K562 (cell line): ENCODE data around the gene ADAM8. TPM values are rescaled to one million over a fixed set of nuclear protein-coding genes. Genes with fewer than 3 reads are reported as not detected.

ENCODE experiments used
- ATAC-seq: fragments of 200-7000 bp; cut with Tn5 transposase; 3 replicates; pipeline ENCODE4 v1.9.1; 2020; ENCODE audit warnings: moderate library complexity
- BruUV-seq: library from RNA; stranded (reverse); fragments of 400-500 nt; replicated peaks from 2 replicates; lab custom pipeline; 2021; lab: Mats Ljungman, UMichigan
- CTCF ChIA-PET: fragments of 300-600 bp; formaldehyde crosslinking; extraction: SDS; loops from one replicate; lab custom pipeline; 2021; ENCODE audit warnings: low intra/inter-chr PET ratio; lab: Yijun Ruan, JAX
- POLR2A ChIA-PET: fragments of 300-600, 350-650 bp; sonication (Branson Sonifier 250); formaldehyde crosslinking; extraction: SDS; loops from one replicate; lab custom pipeline; 2021; ENCODE audit warnings: antibody characterized with exemption, inconsistent platforms; lab: Yijun Ruan, JAX
- DNase-seq, 4 experiments: peaks; one replicate each; pipeline versions ENCODE4 v3.0.0 to v3.0.0-alpha.2; 2011 to 2018; ENCODE audit warnings: low spot score in 3 of 4, mixed read lengths in 3 of 4; ENCODE audit errors: extremely low read depth in 1 of 4
- FAIRE-seq: peaks from 2 replicates; lab custom pipeline; 2011; peaks lifted over from hg19 to GRCh38; lab: Jason Lieb, UNC
- H2AFZ ChIP-seq: 2 replicates; pipeline ENCODE4 v1.6.0; 2011; ENCODE audit warnings: low read depth, low read length, control low read depth, inconsistent platforms
- H3K27ac ChIP-seq: fragments of 200-600 bp; 3 replicates; pipeline ENCODE4 v1.8.0; 2011; ENCODE audit warnings: low read depth, mild to moderate bottlenecking, control low read depth, inconsistent platforms, low read length, moderate library complexity, mixed read lengths; ENCODE audit errors: extremely low read depth
- H3K27me3 ChIP-seq, 2 experiments: fragments of 300-600 bp in 1 of 2; 2 replicates in 1 of 2; 3 replicates in 1 of 2; pipeline versions ENCODE4 v1.6.0 to v1.8.0; 2011; ENCODE audit warnings: inconsistent platforms in 2 of 2, low read length in 2 of 2, mild to moderate bottlenecking in 1 of 2, mixed read lengths in 1 of 2, moderate library complexity in 1 of 2; ENCODE audit not compliant: control insufficient read depth in 2 of 2, insufficient read depth in 2 of 2
- H3K36me3 ChIP-seq: fragments of 300-600 bp; 3 replicates; pipeline ENCODE4 v1.8.0; 2011; ENCODE audit warnings: mild to moderate bottlenecking, low read length, inconsistent platforms; ENCODE audit not compliant: control insufficient read depth, insufficient read depth
- H3K4me1 ChIP-seq, 2 experiments: fragments of 200-600 bp in 1 of 2; replicated peaks in 1 of 2; 2 replicates in 1 of 2; 3 replicates in 1 of 2; pipeline versions ENCODE4 v1.5.1 to v1.8.0; 2011; ENCODE audit warnings: inconsistent platforms in 2 of 2, low read length in 2 of 2, mild to moderate bottlenecking in 1 of 2, mixed read lengths in 1 of 2, moderate library complexity in 1 of 2; ENCODE audit not compliant: control insufficient read depth in 2 of 2, insufficient read depth in 2 of 2
- H3K4me2 ChIP-seq: 2 replicates; pipeline ENCODE4 v1.6.1; 2011; ENCODE audit warnings: low read length, control low read depth, inconsistent platforms, mixed read lengths; ENCODE audit not compliant: insufficient read depth
- H3K4me3 ChIP-seq: fragments of 200-600 bp; sonication (generic), shearing (Covaris generic); 2 replicates; pipeline ENCODE4 v1.5.1; 2016; ENCODE audit warnings: control low read depth, inconsistent platforms
- H3K79me2 ChIP-seq: fragments of 200-600 bp; 3 replicates; pipeline ENCODE4 v1.8.0; 2011; ENCODE audit warnings: low read length, inconsistent platforms; ENCODE audit not compliant: control insufficient read depth, insufficient read depth
- H3K9ac ChIP-seq, 2 experiments: 2 replicates each; pipeline versions ENCODE4 v1.6.0 to v1.6.1; 2011; ENCODE audit warnings: low read depth in 2 of 2, low read length in 2 of 2, control low read depth in 1 of 2, inconsistent platforms in 1 of 2, mild to moderate bottlenecking in 1 of 2, mixed read lengths in 1 of 2; ENCODE audit not compliant: insufficient read depth in 1 of 2
- H3K9me1 ChIP-seq: one replicate; pipeline ENCODE4 v1.6.0; 2011; ENCODE audit warnings: inconsistent platforms, mild to moderate bottlenecking, low read length, moderate library complexity; ENCODE audit not compliant: control insufficient read depth, insufficient read depth
- H3K9me3 ChIP-seq: replicated peaks from 2 replicates; pipeline ENCODE4 v1.5.1; 2011; ENCODE audit warnings: low read depth, low read length, inconsistent platforms; ENCODE audit not compliant: control insufficient read depth, insufficient read depth
- H4K20me1 ChIP-seq: replicated peaks from 2 replicates; pipeline ENCODE4 v1.6.1; 2011; ENCODE audit warnings: low read length, inconsistent platforms, mixed read lengths; ENCODE audit not compliant: control insufficient read depth, insufficient read depth
- HDAC1 ChIP-seq, 2 experiments: fragments of 450-650 bp; IDR thresholded peaks; 2 replicates each; pipeline ENCODE4 v1.6.1; 2016 to 2017; ENCODE audit warnings: inconsistent platforms in 1 of 2, mild to moderate bottlenecking in 1 of 2, moderate library complexity in 1 of 2
- JUN ChIP-seq, 2 experiments: sonication (generic) in 1 of 2; formaldehyde crosslinking in 1 of 2; IDR thresholded peaks; 2 replicates each; pipeline versions ENCODE4 v1.6.1 to v1.8.0; 2012 to 2022; ENCODE audit warnings: borderline replicate concordance in 2 of 2, mild to moderate bottlenecking in 2 of 2, improper control_type of control experiment in 1 of 2, low read depth in 1 of 2, low read length in 1 of 2, missing genetic modification reagents in 1 of 2
- MED1 ChIP-seq: sonication (generic); formaldehyde crosslinking; IDR thresholded peaks from 2 replicates; pipeline ENCODE4 v1.8.1; 2023; ENCODE audit warnings: missing genetic modification reagents, borderline replicate concordance
- ZC3H8 ChIP-seq: fragments of 450-650 bp; IDR thresholded peaks from 2 replicates; pipeline ENCODE4 v1.6.1; 2017
- ZFPM2 ChIP-seq: fragments of 250-450 bp; sonication (Bioruptor Pico); IDR thresholded peaks from 2 replicates; pipeline ENCODE4 v1.5.1; 2022; ENCODE audit warnings: mild to moderate bottlenecking
- ZNF133 ChIP-seq: fragments of 250-450 bp; sonication (Bioruptor Pico); IDR thresholded peaks from 2 replicates; pipeline ENCODE4 v1.4.0; 2020; ENCODE audit warnings: mild to moderate bottlenecking
- WGBS: fragments of 100-300 bp; shearing (Covaris generic); methylation state at CpG from one replicate; pipeline ENCODE4 v1.1.6; 2016; ENCODE audit warnings: low coverage, mixed read lengths; ENCODE audit not compliant: insufficient coverage; ENCODE audit errors: missing lambda C conversion rate; 5-methylcytosine and 5-hydroxymethylcytosine counted together
- in situ Hi-C: fragments of 300-500 bp; cut with MboI; formaldehyde crosslinking; loops from 4 replicates; pipeline ENCODE4 v1.15.0; 2018; ENCODE audit warnings: inconsistent platforms, mixed read lengths
- intact Hi-C: fragments of 100-400 bp; cut with micrococcal nuclease; formaldehyde crosslinking; loops from 2 replicates; pipeline ENCODE4 v1.14.2; 2022
- polyA plus RNA-seq, 8 experiments: library from polyadenylated mRNA; depleted of rRNA in 4 of 8; stranded (reverse) in 5 of 8; unstranded in 3 of 8; fragments of >200 nt; fragmentation: Nextera tagmentation in 2 of 8; fragmentation: Illumina TruSeq in 1 of 8; extraction: Ambion mirVana in 2 of 8; extraction: Trizol in 1 of 8; gene quantifications; 2 replicates each; pipeline versions ENCODE4 v1.2.1 to v1.2.3, GENCODE V29; 2011 to 2014; ENCODE audit warnings: inconsistent platforms in 1 of 8, missing spikeins in 1 of 8
- total RNA-seq, 7 experiments: library from RNA; depleted of rRNA in 6 of 7; stranded (reverse); fragments of >200 nt in 6 of 7; fragmentation: Illumina TruSeq in 2 of 7; extraction: Trizol in 2 of 7; gene quantifications; 2 replicates each; pipeline versions ENCODE4 v1.2.1 to v1.2.3, GENCODE V29; 2011 to 2021; ENCODE audit warnings: low replicate concordance in 1 of 7
- TF ChIP-seq, protein P1 (sequence below), 2 experiments: IDR thresholded peaks; 2 replicates each; pipeline ENCODE4 v1.6.1; 2011; ENCODE audit warnings: borderline replicate concordance in 1 of 2, control low read depth in 1 of 2, low read depth in 1 of 2, low read length in 1 of 2, mild to moderate bottlenecking in 1 of 2, mixed read lengths in 1 of 2, moderate library complexity in 1 of 2; ENCODE audit not compliant: insufficient read depth in 1 of 2, insufficient read length in 1 of 2, poor library complexity in 1 of 2, severe bottlenecking in 1 of 2; ENCODE audit errors: extremely low read depth in 1 of 2

Gene ADAM8
- total and polyA plus RNA-seq, 9 of the 15 experiments (the other 6 are each of a cell fraction or from before 2014, with no cell fraction given) = 0.07 to 7.0 (median 1.1) TPM

- peak in 1 of 4 experiments; percentile 14 for DNase-seq
- H3K27ac ChIP-seq = peak overlapping the region; percentile 41; the same call in 2 of the 3 replicates
- ChIA-PET POLR2A (interaction anchor here (0.5 to 1.3 kb wide), 2 partner anchors 13 to 29 kb away, joined by 3 to 4 read pairs; no protein-coding TSS in a partner anchor), CTCF (no interaction called here)
- peaks cover 12% of the 10 kb centered on the region; the same call in 1 of the 3 replicates for H3K36me3 ChIP-seq
- peaks cover 40 to 95% of the 10 kb centered on the region in 2 experiments for H3K4me1 ChIP-seq
- WGBS = 63% methylated on average over 1 of the region's 6 CpGs
- TF ChIP-seq, protein P1, sequence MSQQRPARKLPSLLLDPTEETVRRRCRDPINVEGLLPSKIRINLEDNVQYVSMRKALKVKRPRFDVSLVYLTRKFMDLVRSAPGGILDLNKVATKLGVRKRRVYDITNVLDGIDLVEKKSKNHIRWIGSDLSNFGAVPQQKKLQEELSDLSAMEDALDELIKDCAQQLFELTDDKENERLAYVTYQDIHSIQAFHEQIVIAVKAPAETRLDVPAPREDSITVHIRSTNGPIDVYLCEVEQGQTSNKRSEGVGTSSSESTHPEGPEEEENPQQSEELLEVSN (IDR thresholded peaks at IDR 0.05; ENCODE audit: borderline replicate concordance in 1 of 2, extremely low read depth in 1 of 2, insufficient read depth in 1 of 2, insufficient read length in 1 of 2, low read depth in 1 of 2, low read length in 1 of 2, poor library complexity in 1 of 2, severe bottlenecking in 1 of 2) = peak in 1 of 2 experiments; percentile 40
- TF ChIP-seq ZNF133 (CRISPR knock-in tag) (no peak), ZFPM2 (CRISPR knock-in tag) (no peak), HDAC1 (IDR thresholded peaks at IDR 0.05) (no peak), MED1 (CRISPR knock-in tag) (no peak), ZC3H8 (no peak), JUN (IDR thresholded peaks at IDR 0.05; ENCODE audit: borderline replicate concordance, low read depth, low read length) (no peak), JUN (CRISPR knock-in tag; IDR thresholded peaks at IDR 0.05; ENCODE audit: borderline replicate concordance) (no peak)
- intact Hi-C loops = no loop called here
- H2AFZ ChIP-seq = 0 out of 2 replicates have a peak overlapping the region, but pooled peaks have one; percentile 37
- no peak for FAIRE-seq
- no peak for ATAC-seq
- H3K4me3 ChIP-seq = peak overlapping the region; percentile 10; the same call in 1 of the 2 replicates
- in situ Hi-C loops = no loop called here
- peak overlapping the region; percentile 51 for H3K4me2 ChIP-seq
- no peaks in the 10 kb centered on the region for H3K27me3 ChIP-seq
- no peaks in the 10 kb centered on the region for H3K9me3 ChIP-seq
- no peaks in the 10 kb centered on the region for H4K20me1 ChIP-seq
- H3K9ac ChIP-seq = peak overlapping the region; percentile 46 to 75; a peak in 3 of 4 replicates
- peaks cover 3% of the 10 kb centered on the region for H3K9me1 ChIP-seq
- BruUV-seq = no TSS peak
- no peaks in the 10 kb centered on the region for H3K79me2 ChIP-seq
Observed at GRCh38 chr10:133276100-133276434, 601 bp downstream of the ADAM8 start.
